ENCODE measurements around the gene SRRM1.
"Not testable (repeated sequence)": the region's sequence is repeated elsewhere in the genome, so short reads cannot be mapped to it uniquely, and the experiment has no call there.

The SRRM1 gene

DNA sequence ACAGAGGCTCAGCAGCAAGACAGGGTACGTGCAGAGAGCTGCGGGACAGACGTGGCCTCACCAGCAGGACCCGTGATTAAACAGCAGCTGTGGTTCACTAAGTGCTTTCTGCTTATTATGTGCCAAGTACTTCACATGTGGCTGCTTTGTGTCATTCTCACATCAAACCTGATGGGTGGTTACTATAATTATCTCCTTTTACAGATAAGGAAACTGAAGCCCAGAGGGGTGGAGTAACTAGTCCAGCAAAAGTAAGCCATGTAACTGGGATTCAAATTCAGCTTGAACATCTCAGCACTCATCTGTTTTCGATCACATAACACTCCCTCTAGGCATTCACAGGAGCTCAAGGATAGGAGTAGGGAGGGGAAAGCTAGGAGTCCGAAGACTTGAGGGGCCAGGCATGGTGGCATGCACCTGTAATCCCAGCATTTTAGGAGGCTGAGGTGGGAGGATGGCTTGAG lies 51.3 kb downstream of the SRRM1 start:
- no peak for DNase-seq (ENCODE audit: low spot score)

DNA sequence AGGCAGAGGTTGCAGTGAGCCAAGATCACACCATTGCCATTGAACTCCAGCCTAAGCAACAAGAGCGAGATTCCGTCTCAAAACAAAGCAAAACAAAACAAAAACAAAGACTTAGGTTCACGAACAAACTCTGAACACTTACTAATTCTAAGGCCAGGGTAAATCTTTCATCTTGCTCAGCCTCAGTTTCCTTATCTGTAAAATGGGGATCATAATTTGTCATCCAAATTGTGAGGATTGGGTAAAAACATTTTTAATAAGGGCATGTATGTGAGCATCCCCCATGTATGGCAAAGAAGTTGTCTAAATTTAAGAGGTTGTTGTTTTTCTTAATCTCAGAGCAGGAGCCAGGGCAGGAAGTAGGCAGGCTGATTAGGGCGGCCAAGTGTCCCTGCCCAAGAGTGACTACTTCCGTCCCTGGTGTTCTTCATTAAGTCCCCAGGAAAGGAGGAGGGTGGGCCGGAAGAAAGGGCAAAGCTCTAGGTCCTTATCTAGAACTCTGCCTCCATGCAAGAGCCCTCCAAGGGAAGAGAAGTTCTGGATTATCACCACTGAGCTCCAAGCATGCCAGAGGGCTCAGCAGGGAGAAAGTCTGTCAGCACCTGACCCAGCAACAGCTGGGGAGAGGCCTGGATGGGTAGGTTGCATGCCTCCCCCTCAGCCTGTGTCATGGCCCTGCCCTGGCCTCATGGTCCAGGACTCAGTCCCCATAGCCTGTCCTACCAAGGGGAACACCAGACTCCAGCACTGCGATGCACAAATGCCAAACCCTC lies 52.3 kb downstream of the SRRM1 start:
- no peak for DNase-seq (ENCODE audit: low spot score)

DNA sequence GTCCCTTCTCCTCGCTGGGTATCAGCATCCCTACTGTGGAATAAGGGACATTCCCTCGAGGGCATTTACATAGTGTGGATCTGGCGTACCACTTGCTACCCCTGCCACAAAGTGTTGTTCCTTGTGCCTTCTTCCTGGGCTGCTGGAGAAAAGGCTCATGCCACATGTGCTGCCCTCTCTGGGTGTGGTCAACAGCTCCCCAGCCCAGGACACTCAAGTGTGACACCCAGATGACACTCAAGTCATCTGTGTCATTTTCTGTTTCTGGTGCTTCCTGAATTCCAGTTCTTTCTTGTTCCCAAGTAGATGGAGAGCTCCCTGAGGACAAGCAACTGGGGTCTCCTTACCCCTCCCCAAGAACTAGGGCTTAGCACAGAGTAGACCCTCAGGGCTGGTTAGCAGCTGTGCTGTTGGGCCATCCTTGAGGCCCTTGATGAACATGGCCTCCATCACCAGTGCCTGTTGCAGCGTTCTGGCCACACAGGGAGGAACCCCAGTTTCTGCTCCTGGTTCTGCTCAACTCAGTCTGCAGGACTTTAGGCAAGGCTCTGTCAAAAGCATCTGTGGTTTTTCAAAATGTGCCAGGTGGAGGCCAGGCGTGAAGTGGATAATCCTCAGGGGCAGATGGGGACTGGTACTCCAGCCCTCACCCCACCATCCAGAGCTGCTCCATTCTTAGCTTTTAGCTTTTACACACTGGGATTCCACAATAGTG lies 53.1 kb downstream of the SRRM1 start:
- DNase-seq (ENCODE audit: low spot score), result no peak

DNA sequence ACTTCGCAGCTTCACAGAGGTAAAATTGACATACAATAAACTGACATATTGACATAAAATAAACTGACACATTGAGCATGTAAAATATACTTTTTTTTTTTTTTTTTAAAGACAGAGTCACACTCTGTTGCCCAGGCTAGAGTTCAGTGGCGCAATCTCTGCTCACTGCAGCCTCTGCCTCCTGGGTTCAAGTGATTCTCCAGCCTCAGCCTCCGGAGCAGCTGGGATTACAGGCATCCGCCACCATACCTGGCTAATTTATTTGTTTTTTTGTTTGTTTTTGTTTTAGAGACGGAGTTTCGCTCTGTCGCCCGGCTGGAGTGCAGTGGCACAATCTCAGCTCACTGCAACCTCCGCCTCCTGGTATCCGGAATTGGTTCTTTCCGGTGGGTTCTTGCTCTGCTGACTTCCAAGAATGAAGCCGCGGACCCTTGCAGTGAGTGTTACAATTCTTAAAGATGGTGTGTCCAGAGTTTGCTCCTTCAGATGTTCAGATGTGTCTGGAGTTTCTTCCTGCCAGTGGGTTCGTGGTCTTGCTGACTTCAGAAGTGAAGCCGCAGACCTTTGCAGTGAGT lies 53.7 kb downstream of the SRRM1 start:
- no peak for DNase-seq (ENCODE audit: low spot score)

DNA sequence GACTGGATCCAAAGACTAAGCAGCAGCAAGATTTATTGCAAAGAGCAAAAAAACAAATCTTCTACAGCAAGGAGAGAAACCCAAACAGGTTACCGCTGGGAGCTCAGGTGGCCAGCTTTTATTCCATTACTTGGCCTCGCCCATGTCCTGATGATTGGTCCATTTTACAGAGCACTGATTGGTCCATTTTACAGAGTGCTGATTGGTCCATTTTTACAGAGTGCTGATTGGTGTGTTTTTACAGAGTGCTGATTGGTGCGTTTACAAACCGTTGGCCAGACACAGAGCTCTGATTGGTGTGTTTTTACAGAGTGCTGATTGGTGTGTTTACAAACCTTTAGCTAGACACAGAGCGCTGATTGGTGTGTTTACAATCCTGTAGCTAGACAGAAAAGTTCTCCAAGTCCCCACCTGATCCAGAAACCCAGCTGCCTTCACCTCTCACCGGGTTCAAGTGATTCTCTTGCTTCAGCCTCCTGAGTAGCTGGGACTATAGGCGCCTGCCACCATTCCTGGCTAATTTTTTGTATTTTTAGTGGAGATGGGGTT lies 54.4 kb downstream of the SRRM1 start:
- not testable (repeated sequence) for DNase-seq (ENCODE audit: low spot score)

DNA sequence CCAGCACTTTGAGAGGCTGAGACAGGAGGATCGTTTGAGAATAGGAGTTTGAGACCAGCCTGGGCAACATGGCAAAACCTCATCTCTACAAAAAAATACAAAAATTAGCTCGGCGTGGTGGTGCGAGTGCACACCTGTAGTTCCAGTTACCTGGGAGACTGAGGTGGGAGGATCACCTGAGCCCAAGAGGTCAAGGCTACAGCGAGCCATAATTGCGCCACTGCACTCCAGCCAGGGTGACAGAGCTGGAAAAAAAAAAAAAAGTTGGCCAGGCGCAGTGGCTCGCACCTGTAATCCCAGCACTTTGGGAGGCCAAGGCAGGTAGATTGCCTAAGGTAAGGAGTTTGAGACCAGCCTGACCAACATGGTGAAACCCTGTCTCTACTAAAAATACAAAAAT lies 55.2 kb downstream of the SRRM1 start:
- DNase-seq (ENCODE audit: low spot score), result not testable (repeated sequence)

DNA sequence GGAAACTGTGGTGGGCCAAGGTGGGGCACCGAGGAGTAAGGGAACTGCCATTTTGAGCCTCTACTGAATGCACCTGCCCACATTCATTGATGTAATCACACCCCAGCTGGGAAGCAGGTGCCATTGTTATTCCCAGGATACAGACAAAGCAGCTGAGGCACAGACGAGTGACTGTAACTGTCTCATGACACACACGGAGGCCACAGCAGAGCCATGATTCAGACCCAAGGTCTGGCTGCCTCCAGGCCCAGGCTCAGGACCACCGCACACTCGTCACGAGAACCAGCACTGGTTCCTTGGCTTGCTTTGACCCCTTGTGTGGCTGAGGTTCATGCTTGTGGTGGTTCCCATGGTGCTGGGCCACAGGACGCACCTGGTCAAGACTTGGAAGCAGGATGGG lies 56.5 kb downstream of the SRRM1 start:
- DNase-seq (ENCODE audit: low spot score), result peak; percentile 58

DNA sequence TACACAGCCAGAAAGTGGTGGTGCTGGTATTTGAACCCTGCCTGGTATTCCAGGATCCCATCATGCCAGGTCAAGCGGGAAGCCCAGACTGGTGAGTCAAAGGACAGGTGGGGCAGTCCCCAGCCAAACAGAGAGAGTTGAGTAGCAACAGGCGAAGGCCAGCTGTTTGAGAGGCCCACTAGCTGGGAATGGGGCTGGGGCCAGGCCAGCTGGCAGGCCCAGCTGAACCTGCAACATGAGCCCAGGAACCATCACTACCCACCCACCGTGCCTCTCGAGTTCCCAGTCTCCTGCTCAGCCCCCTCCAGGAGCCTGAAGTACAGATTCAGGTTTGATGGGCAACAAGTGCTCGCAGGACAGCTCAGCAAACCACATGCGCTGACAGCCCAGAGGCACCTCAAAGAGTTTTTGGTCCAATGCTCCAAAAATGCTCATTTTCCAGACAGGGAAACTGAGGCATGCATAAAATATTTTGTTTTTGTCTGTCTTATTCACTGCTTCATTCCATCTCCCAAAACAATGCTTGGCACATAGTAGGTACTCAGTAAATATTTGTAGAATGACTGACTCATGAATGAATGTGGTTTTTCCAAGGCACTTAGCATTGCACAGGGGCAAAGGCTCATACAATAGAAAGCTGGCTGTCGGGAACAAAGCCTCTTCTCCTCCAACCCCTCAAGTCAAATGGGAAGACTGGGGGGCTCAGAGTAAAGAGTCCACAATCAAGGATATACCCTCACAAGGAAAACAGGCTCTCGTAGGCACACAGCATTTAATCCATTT lies 59.6 kb downstream of the SRRM1 start:
- DNase-seq (ENCODE audit: low spot score), result peak; percentile 87

DNA sequence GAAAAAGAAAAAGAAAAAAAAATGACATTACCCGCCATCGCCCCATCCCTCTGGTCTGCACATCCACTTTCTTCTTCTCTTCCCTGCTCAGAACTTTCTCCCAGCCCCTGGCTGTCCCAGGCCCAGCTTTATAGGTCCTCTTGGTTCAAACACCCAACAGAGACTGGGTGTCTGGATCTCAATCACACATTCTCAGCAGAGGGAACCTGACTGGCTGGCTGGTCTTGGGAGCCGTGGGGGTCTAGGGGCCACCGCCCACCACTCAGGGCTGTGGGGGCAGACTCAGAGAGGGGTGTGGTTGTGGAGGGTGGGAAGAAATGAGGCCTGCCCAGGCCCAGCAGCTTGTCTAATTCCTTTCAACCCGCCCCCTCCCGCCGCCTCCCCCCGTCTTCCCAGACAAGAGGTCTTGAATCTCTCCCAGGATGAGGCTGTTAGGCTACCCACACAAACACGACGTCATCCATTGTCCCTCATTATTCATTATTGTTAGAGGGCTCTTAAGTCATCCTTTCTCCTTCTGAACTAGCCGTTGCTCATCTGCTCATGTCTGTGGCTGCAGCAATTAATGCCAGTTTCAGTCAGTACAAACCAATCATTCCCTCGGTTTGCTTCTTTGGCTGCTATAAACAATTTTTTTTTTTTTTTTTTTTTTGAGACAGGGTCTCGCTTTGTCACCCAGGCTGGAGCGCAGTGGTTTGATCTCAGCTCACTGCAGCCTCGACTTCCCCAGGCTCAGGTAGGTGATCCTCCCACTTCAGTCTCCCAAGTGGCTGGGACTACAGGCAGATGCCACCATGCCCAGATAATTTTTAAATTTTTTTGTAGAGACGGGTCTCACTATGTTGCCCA lies 61.5 kb downstream of the SRRM1 start:
- DNase-seq (ENCODE audit: low spot score), result peak; percentile 95

DNA sequence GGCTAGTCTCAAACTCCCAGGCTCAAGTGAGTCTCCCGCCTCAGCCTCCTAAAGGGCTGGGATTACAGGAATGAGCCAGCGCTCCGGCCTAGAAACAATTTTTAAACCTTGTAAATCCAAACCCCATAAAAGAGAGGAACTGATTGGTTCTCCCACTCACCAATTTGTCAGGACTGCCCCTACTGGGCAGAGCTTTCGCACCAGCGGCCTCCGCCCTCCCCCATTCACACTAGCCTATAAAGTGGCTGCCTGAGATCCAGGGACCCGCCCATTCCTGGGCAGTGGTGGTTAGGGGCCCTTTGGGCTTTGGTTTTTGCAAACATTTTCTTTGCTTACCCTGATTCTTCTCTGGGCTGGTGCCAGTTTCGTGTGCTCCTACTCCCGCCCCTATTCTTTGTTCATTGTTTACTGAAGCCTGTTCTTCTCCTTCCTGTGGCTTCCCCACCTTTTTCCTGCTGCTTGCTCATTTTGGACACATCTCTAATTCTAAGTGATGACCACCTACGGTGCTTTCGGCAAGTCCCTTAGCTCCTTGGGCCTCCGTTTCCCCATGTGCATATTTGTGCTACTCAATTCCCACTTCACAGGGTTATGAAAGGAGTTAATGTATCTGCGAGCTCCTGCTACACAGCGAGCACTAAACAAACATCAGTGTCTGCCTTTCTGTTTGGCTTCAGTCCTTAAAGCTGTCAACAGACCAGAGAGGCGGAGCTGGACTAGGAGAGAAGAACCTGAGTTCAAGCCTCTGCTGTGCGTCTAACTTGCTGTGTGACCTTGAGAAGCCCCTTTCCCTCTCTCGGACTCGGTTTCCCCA lies 62.4 kb downstream of the SRRM1 start:
- DNase-seq (ENCODE audit: low spot score), result peak; percentile 87

DNA sequence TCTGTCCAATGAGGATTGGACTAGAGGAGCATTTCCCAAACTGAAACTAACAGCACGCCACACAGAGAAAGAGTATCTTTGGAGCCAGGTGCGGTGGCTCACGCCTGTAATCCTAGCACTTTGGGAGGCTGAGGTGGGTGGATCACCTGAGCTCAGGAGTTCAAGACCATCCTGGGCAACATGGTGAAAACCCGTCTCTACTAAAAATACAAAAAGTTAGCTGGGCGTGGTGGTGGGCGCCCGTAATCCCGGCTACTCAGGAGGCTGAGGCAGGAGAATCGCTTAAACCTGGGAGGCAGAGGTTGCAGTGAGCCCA lies 62.9 kb downstream of the SRRM1 start:
- not testable (repeated sequence) for DNase-seq (ENCODE audit: low spot score)

DNA sequence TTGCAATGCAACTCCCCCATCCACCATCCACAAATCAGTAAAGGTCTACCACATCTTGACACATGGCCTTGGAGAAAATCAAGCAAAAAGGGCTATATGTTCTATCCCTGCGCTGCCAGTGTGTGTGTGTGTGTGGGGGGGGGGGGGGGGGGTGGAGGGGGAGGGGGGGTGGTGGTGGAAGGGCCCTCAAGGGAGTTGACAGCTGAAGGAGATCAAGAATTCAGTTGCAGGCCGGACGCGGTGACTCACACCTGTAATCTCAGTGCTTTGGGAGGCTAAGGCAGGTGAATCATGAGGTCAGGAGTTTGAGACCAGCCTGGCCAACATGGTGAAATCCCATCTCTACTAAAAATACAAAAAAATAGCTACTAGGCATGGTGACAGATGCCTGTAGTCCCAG lies 64.6 kb downstream of the SRRM1 start:
- DNase-seq (ENCODE audit: low spot score), result peak; percentile 72

DNA sequence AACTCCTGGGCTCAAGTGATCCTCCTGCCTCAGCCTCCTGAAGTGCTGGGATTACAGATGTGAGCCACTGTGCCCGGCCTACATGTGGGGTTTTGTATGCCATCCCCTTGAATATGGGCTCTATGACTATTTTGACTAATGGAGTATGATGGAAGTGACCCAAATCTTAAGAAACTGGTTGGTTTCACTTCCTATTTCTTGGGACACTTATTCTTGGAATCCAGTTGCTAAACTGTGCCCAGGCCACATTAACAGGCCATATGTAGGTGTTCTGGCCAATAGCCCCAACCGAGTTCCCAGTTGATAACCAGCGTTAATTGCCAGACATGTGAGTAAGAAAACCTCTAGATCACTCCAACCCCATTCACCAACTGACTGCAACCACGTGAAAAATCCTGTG lies 65.8 kb downstream of the SRRM1 start:
- DNase-seq (ENCODE audit: low spot score), result no peak

DNA sequence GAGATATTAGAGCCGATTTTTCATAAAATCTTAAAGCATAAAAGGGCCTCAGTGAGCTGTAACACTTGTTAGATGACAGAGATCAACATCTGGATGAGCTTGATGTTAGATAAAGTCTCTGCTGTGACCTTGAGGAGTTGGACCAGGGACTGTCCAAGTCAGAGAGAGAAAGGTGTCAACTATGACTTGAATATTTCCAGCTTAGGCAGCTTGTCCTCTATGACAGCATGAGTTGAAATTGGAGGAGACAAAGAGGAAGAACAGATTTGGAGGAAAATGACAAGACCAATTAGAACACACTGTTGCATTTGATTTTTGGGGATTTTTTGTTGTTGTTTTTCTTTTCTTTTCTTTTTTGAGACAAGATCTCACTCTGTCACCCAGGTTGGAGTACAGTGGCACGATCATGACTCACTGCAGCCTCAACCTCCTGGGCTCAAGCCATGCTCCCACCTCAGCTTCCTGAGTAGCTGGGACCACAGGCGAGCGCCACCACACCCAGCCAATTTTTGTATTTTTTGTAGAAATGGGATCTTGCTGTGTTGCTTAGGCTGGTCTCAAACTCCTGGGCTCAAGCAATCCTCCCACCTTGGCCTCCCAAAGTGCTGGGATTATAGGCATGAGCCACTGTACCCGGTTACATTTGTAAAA lies 66.8 kb downstream of the SRRM1 start:
- DNase-seq (ENCODE audit: low spot score), result no peak

DNA sequence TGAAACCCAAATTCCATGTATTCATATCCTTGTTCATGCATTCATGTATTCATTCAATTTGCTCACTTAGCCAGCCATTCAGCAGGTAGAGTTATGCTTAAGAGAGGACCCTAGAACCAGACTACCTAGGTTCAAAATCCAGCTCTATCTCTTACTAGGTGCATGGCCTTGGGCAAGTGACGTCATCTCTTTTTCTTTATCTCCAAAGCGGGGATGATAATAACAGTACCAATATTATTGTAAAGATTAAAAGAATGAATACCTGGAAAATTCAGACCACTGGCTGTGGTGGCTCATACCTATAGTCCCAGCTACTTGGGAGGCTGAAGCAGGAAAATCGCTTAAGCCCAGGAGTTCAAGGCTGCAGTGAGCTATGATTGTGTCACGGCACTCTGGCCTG lies 68.2 kb downstream of the SRRM1 start:
- DNase-seq (ENCODE audit: low spot score), result no peak

DNA sequence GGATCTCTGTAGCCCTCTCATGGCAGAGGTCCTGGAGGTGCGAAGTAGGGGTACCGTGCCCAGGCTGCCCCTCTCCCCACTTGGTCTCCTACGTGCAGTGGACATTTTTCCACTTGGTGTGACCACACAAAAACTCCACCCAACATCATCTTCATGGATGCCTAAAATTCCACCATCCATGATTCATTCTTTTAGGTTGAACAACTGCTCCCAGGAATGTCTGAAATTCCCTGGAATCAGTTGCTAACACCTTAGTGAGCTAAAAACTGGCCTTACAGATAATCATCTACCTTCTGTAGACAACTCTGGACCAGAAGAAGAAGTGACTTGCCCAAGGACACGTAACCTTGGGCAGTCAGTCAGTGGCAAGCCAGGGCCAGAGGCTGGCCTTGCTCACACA lies 70.1 kb downstream of the SRRM1 start:
- peak; percentile 89 for DNase-seq (ENCODE audit: low spot score)

DNA sequence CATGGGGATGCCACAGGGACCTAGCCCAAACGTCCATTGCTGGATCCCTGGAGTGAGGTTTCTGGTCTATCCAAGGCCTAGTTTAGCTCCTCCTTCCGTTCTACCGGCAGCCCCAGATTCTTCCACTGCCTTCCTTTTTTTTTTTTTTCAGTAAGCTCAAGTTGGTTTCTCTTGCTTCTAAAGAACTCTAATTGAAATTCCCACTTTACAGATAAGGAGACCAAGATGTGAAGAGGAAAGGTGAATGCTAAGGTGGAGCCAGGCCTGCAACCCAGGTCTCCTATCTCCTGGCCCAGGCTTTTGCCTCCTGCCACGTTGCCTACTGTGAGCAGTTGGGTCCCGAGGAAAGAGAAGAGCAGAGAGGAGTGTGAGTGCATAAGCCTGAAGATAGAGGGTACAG lies 70.6 kb downstream of the SRRM1 start:
- DNase-seq (ENCODE audit: low spot score), result no peak

DNA sequence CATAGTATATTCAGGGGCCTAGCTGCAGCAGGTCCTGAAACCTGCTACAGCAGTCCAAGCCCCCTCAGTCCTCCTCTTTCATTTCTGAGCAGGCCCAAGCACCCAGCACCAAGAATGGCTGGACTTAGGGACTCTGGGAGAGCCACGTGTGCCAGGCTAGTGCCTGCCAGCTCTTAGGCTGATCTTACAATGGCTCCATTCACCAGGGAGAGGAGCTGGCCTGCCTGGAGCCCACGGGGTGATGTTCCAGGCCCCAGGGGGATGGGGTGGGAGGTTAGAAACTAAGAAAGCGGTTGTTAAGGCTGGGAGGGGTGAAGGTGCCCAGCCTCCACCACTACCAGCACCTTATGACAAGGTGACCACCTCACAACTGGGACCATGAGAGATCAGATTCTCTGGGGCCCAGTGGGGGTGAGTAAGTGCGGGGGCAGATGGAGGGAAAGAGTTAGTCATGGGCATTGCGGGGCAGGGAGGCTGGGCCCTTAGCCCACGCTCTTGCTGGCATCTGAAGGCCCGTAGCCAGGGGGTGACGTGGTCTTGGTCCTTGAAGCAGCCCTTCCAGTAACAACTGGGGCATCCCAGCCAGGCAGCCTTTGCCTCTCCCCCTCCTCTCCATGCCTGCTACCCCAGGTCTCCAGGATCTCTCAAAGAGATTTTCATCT lies 71.9 kb downstream of the SRRM1 start:
- DNase-seq (ENCODE audit: low spot score), result peak; percentile 32

DNA sequence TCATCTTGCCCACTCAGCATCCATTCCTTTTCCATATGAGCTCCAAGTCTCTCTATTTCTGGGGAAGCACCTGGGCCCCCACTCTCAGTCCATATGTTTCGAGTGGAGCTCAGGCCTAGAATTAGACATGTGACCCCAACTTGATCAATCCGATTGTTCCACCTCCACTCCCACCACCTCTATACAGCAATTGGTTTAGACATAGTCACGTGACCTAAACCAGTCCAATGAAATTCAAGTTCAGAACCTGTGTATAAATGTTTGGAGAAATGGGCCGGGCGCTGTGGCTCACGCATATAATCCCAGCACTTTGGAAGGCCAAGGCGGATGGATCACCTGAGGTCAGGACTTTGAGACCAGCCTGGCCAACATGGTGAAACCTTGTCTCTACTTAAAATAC lies 72.6 kb downstream of the SRRM1 start:
- DNase-seq (ENCODE audit: low spot score), result no peak

Data from kidney tubule cell (primary cell).